Stimulated activated memory B cell treated with anti-CD40 and anti-IgM and Interleukin-4, amounts not matched to agents 10 μg/mL and 1 μg/mL and 100 μg/mL, for 72 hours (primary cell): ENCODE data around the gene HOXD12.

Experiments used
- ATAC-seq: fragments of 150-1000 bp; cut with Tn5 transposase; 2 replicates; pipeline ENCODE4 v1.10.0; 2021
- H3K27ac Mint-ChIP-seq: one replicate; pipeline ENCODE4 v1.8.0; 2022; ENCODE audit warnings: mild to moderate bottlenecking, mixed read lengths
- H3K27me3 Mint-ChIP-seq: one replicate; pipeline ENCODE4 v1.8.0; 2022; ENCODE audit warnings: mixed read lengths
- H3K36me3 Mint-ChIP-seq: one replicate; pipeline ENCODE4 v1.8.0; 2022; ENCODE audit warnings: mixed read lengths
- H3K4me1 Mint-ChIP-seq: one replicate; pipeline ENCODE4 v1.8.0; 2022; ENCODE audit warnings: mixed read lengths
- H3K4me3 Mint-ChIP-seq: one replicate; pipeline ENCODE4 v1.8.0; 2022; ENCODE audit warnings: mild to moderate bottlenecking, moderate library complexity, mixed read lengths
- H3K9me3 Mint-ChIP-seq: one replicate; pipeline ENCODE4 v1.8.0; 2022; ENCODE audit warnings: mixed read lengths

The HOXD12 gene

GRCh38 chr2:176124947-176125771 is 25.6 kb downstream of the HOXD12 start:
- no peak overlapping the region for H3K4me3 Mint-ChIP-seq
- peaks cover 73% of the 10 kb centered on the region for H3K27me3 Mint-ChIP-seq
- ATAC-seq: no peak
- peaks cover 13% of the 10 kb centered on the region for H3K4me1 Mint-ChIP-seq
- no peaks in the 10 kb centered on the region for H3K36me3 Mint-ChIP-seq
- H3K27ac Mint-ChIP-seq: no peak overlapping the region
- H3K9me3 Mint-ChIP-seq: no peaks in the 10 kb centered on the region

GRCh38 chr2:176125772-176126054 is 26.1 kb downstream of the HOXD12 start:
- no peaks in the 10 kb centered on the region for H3K9me3 Mint-ChIP-seq
- H3K4me3 Mint-ChIP-seq: no peak overlapping the region
- H3K4me1 Mint-ChIP-seq: peaks cover 13% of the 10 kb centered on the region
- ATAC-seq: no peak
- no peaks in the 10 kb centered on the region for H3K36me3 Mint-ChIP-seq
- H3K27me3 Mint-ChIP-seq: peaks cover 70% of the 10 kb centered on the region
- H3K27ac Mint-ChIP-seq: no peak overlapping the region

- no peak for ATAC-seq
- no peaks in the 10 kb centered on the region for H3K36me3 Mint-ChIP-seq
- no peaks in the 10 kb centered on the region for H3K9me3 Mint-ChIP-seq
- H3K27me3 Mint-ChIP-seq: peaks cover 75% of the 10 kb centered on the region
- no peak overlapping the region for H3K4me3 Mint-ChIP-seq
- peaks cover 15% of the 10 kb centered on the region for H3K4me1 Mint-ChIP-seq
- no peak overlapping the region for H3K27ac Mint-ChIP-seq
These were observed 27.6 kb downstream of the HOXD12 start for GRCh38 chr2:176126929-176127773.

GRCh38 chr2:176127774-176128072 is 28.1 kb downstream of the HOXD12 start:
- no peak overlapping the region for H3K27ac Mint-ChIP-seq
- no peaks in the 10 kb centered on the region for H3K36me3 Mint-ChIP-seq
- no peak for ATAC-seq
- no peak overlapping the region for H3K4me3 Mint-ChIP-seq
- H3K27me3 Mint-ChIP-seq: peaks cover 81% of the 10 kb centered on the region
- H3K9me3 Mint-ChIP-seq: no peaks in the 10 kb centered on the region
- peaks cover 20% of the 10 kb centered on the region for H3K4me1 Mint-ChIP-seq

GRCh38 chr2:176128172-176128981 is 28.8 kb downstream of the HOXD12 start:
- ATAC-seq: no peak
- peaks cover 20% of the 10 kb centered on the region for H3K4me1 Mint-ChIP-seq
- no peaks in the 10 kb centered on the region for H3K36me3 Mint-ChIP-seq
- H3K27ac Mint-ChIP-seq: no peak overlapping the region
- H3K27me3 Mint-ChIP-seq: peaks cover 87% of the 10 kb centered on the region
- H3K9me3 Mint-ChIP-seq: no peaks in the 10 kb centered on the region
- no peak overlapping the region for H3K4me3 Mint-ChIP-seq

DNA sequence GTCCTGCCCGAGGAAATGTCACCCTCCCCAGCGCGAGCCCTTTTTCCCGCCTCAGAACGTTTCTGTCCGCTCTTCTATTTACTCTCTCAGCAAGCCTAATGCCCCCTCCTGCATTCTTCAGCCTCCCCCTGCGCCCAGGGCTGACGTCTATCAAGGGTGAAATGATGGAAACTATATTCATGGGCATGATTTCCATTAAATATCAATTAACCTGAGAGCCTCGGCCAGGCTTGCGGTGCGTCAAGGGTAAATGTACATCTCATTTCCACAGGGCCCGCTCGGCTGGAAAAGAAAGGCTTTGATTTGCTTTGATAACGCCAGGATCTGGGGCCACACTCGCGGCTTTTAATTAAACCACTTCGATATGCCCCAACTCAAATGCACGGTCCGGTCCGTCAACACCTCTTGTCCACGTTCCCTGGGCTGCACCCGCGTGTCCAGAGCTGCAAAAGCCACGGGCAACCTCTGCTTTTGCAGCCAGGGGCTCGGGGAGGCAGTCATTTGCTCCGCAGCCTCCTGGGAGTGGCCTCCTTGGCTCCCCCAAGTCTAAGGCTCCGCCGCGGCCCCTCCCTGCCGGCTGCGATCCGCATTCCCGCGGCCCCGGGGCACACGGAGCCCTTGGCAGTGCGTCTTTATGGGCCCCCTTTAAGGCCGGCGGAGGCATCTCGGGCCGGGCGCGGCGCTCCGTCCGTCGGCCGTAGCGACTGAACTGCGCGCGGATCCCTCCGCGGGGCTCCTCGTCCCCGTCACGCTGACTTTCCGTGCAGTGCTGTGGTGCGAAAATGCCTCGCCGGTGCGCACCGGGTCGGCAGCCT is 29.6 kb downstream of the HOXD12 start, which contains the start of gene HOXD8:
Gene HOXD8, plus strand, starts transcription at position 724 of the 815 bp plus-strand sequence. CDS start 662 bp downstream, outside the sequence.
- H3K4me1 Mint-ChIP-seq: peaks cover 20% of the 10 kb centered on the region
- H3K36me3 Mint-ChIP-seq: no peaks in the 10 kb centered on the region
- H3K27me3 Mint-ChIP-seq: peaks cover 87% of the 10 kb centered on the region
- no peaks in the 10 kb centered on the region for H3K9me3 Mint-ChIP-seq
- H3K27ac Mint-ChIP-seq: no peak within 1 kb of the TSS
- no peak within 1 kb of the TSS for H3K4me3 Mint-ChIP-seq
- ATAC-seq: no peak

DNA sequence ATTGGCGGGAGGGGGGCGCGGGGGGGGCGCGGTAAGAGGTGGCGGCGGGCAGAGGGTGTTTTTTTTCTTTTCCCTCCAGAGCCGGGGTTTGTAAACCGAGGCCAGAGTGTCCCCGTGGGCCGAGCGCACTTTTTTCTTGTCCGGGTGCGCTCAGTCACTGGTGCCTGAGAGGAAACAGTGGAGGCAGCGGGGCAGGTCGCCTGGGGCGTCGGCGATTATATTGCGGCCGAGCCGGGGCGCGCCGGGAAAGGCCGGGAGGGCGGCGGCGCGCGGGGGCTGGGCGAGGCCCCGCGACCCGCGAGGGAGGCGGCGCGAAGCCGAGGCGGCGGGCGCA is 30.2 kb downstream of the HOXD12 start:
- Mint-ChIP-seq H3K9me3 (no peaks in the 10 kb centered on the region), H3K27ac (no peak overlapping the region), H3K27me3 (peaks cover 83% of the 10 kb centered on the region), H3K4me3 (no peak overlapping the region), H3K36me3 (no peaks in the 10 kb centered on the region), H3K4me1 (peaks cover 20% of the 10 kb centered on the region)
- ATAC-seq: no peak

DNA sequence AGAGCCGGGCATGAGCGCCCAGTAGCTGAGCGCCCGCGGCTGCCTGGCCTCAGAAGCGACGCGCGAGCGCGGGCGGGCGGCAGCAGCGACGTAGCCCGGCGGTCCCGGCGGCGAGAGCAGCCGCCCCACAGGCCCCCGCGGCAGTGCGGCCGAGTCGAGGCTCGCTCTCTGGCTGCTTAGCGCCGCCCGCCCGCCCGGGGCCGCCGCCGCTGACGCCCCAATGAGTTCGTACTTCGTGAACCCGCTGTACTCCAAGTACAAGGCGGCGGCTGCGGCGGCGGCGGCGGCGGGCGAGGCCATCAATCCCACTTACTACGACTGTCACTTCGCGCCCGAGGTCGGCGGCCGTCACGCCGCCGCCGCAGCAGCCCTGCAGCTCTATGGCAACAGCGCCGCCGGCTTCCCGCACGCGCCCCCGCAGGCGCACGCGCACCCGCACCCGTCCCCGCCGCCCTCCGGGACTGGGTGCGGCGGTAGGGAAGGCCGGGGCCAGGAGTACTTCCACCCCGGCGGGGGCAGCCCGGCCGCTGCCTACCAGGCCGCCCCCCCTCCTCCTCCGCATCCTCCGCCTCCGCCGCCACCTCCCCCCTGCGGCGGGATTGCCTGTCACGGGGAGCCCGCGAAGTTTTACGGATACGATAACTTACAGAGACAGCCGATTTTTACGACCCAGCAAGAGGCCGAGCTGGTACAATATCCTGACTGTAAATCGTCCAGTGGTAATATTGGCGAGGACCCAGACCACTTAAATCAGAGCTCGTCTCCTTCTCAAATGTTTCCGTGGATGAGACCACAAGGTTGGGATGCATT is 30.8 kb downstream of the HOXD12 start:
- no peak overlapping the region for H3K4me3 Mint-ChIP-seq
- H3K27me3 Mint-ChIP-seq: peaks cover 82% of the 10 kb centered on the region
- no peak for ATAC-seq
- no peaks in the 10 kb centered on the region for H3K9me3 Mint-ChIP-seq
- no peak overlapping the region for H3K27ac Mint-ChIP-seq
- H3K36me3 Mint-ChIP-seq: peaks cover under 1% of the 10 kb centered on the region
- peaks cover 20% of the 10 kb centered on the region for H3K4me1 Mint-ChIP-seq

- H3K4me3 Mint-ChIP-seq: peak overlapping the region; percentile 43
- H3K27ac Mint-ChIP-seq: no peak overlapping the region
- H3K4me1 Mint-ChIP-seq: peaks cover 28% of the 10 kb centered on the region
- H3K36me3 Mint-ChIP-seq: peaks cover 7% of the 10 kb centered on the region
- peaks cover 82% of the 10 kb centered on the region for H3K27me3 Mint-ChIP-seq
- peaks cover 5% of the 10 kb centered on the region for H3K9me3 Mint-ChIP-seq
- no peak for ATAC-seq
These were observed 31.6 kb downstream of the HOXD12 start for GRCh38 chr2:176130957-176131847.

DNA sequence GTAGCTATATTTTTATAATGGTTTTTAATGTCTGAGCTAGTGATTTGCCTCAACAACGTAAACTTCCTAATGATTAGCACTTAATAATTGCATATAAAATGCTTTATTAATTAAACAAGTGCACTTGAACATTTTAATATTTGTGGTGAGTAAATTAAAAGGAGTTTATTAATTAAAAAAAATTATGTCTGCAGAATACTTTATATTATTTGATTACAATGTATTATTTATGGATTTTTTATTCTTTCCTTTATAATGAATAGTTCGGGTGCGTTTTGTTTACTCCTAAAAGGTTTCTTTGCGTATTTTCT is 32.2 kb downstream of the HOXD12 start:
- Mint-ChIP-seq H3K4me3 (no peak overlapping the region), H3K27ac (no peak overlapping the region), H3K36me3 (peaks cover 7% of the 10 kb centered on the region), H3K4me1 (peaks cover 28% of the 10 kb centered on the region), H3K9me3 (peaks cover 5% of the 10 kb centered on the region), H3K27me3 (peaks cover 78% of the 10 kb centered on the region)
- no peak for ATAC-seq

DNA sequence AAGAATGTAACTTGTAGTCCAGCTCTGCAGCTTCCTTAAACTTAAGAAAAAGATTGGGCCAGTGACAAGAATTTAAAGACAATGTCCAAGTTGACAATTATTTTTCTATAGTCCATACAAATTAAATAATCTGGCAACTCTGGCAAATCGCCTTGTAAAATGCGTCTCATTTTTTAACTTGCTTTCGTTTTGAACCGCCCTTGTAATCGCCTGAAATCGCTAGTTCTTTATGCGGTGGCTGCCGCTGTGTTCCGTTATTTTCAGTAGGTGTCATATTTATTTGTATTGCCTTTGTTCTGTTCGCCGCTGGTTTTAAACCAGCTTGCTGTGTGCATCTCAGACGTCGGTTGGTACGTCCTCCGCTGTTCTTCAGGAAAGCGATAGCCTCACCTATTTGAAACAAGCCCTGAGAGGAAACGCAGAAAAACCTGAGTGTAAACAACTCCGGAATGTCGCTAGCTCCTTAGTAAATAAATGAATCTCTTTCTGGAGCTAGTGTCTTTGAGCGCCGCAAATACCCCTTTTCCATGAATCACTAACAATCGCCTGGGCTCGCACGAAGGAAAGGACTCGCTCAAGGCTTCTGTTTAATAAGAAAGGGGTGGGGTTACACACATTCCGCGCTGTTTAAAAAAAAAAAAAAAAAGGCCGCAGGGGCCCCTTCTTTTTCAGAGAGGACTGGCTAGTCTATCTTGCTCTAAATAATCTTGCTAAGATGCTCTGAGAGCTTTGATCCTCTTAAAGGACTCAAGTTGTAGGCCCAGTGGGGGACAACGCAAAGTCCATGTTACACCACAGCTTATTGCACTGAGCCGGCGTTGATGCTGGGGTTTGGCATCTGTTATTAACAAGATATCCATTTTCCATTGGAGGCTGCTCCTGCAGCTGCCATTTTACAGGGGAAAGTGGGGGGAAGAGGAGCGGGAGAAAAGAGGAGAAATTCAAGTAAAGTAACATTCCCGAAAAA is 32.9 kb downstream of the HOXD12 start:
- Mint-ChIP-seq H3K27me3 (peaks cover 78% of the 10 kb centered on the region), H3K27ac (no peak overlapping the region), H3K36me3 (peaks cover 7% of the 10 kb centered on the region), H3K4me3 (peak overlapping the region; percentile 64), H3K4me1 (peaks cover 28% of the 10 kb centered on the region), H3K9me3 (peaks cover 5% of the 10 kb centered on the region)
- ATAC-seq: no peak

DNA sequence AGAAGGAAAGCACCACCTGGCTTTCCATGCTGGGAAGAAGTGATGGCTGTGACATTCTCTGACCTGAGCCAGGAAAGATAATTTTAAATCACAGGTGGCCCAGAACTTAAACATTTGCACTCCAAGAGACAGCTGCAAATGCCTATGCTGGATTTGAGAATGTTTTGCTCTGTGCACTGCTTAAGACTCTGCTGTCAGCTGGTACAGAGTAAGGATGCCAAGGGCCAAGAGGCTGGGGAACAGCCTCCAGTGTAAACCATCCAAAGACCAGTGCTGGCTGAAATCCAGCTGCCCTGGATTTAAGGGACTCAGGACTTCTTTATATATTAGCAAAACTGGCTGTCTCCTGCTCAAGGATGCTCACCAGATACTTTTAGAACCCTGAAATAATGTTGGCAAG is 33.8 kb downstream of the HOXD12 start:
- H3K9me3 Mint-ChIP-seq: peaks cover 6% of the 10 kb centered on the region
- no peak overlapping the region for H3K27ac Mint-ChIP-seq
- H3K4me1 Mint-ChIP-seq: peaks cover 24% of the 10 kb centered on the region
- H3K4me3 Mint-ChIP-seq: no peak overlapping the region
- no peak for ATAC-seq
- peaks cover 78% of the 10 kb centered on the region for H3K27me3 Mint-ChIP-seq
- peaks cover 7% of the 10 kb centered on the region for H3K36me3 Mint-ChIP-seq

GRCh38 chr2:176134035-176134434 is 34.4 kb downstream of the HOXD12 start:
- Mint-ChIP-seq H3K27me3 (peaks cover 78% of the 10 kb centered on the region), H3K4me3 (no peak overlapping the region), H3K36me3 (peaks cover 7% of the 10 kb centered on the region), H3K27ac (no peak overlapping the region), H3K4me1 (peaks cover 25% of the 10 kb centered on the region), H3K9me3 (peaks cover 8% of the 10 kb centered on the region)
- ATAC-seq: no peak
